ENCODE data around the gene OCA2. TPM values are rescaled to one million over a fixed set of nuclear protein-coding genes. Genes with fewer than 3 reads are reported as not detected.
A peak's percentile ranks its signal among the peaks of the same experiment; 100 is the strongest.

Gene OCA2
- total RNA-seq, 2 experiments from 2014 or later: not detected

- ChIA-PET POLR2A (no interaction called here), CTCF (ENCODE audit: unreplicated experiment) (no interaction called here)
- H3K79me2 ChIP-seq (ENCODE audit: insufficient read depth, low read depth, low read length): no peaks in the 10 kb centered on the region
- H3K4me3 ChIP-seq (ENCODE audit: low read depth, low read length, poor library complexity, severe bottlenecking): no peak overlapping the region
- H4K20me1 ChIP-seq (ENCODE audit: insufficient read depth, low read length): no peaks in the 10 kb centered on the region
- no peaks in the 10 kb centered on the region for H3K9me2 ChIP-seq (ENCODE audit: insufficient read depth, low read length)
- no peak overlapping the region for H3K4me2 ChIP-seq (ENCODE audit: low read length)
- no peak for TF ChIP-seq EZH2phosphoT487 (IDR thresholded peaks at IDR 0.05; ENCODE audit: borderline replicate concordance, low read depth, low read length)
- TF ChIP-seq, protein P1, sequence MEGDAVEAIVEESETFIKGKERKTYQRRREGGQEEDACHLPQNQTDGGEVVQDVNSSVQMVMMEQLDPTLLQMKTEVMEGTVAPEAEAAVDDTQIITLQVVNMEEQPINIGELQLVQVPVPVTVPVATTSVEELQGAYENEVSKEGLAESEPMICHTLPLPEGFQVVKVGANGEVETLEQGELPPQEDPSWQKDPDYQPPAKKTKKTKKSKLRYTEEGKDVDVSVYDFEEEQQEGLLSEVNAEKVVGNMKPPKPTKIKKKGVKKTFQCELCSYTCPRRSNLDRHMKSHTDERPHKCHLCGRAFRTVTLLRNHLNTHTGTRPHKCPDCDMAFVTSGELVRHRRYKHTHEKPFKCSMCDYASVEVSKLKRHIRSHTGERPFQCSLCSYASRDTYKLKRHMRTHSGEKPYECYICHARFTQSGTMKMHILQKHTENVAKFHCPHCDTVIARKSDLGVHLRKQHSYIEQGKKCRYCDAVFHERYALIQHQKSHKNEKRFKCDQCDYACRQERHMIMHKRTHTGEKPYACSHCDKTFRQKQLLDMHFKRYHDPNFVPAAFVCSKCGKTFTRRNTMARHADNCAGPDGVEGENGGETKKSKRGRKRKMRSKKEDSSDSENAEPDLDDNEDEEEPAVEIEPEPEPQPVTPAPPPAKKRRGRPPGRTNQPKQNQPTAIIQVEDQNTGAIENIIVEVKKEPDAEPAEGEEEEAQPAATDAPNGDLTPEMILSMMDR (conservative IDR thresholded peaks at IDR 0.05; ENCODE audit: low read length): no peak
- intact Hi-C loops (cut with micrococcal nuclease; ENCODE audit: unreplicated experiment): no loop called here
- peaks cover 25% of the 10 kb centered on the region for H3K4me1 ChIP-seq (ENCODE audit: insufficient read depth, low read length, poor library complexity, severe bottlenecking)
- no peaks in the 10 kb centered on the region for H3K9me3 ChIP-seq (ENCODE audit: low read length)
- BruUV-seq (replicated peaks): TSS peak; percentile 47
- no peak overlapping the region for H3K27ac ChIP-seq (ENCODE audit: low read depth, low read length, poor library complexity, severe bottlenecking)
- no peak for DNase-seq (ENCODE audit: low spot score)
- H3K36me3 ChIP-seq (ENCODE audit: insufficient read depth, low read length): peaks cover 75% of the 10 kb centered on the region
- H2AFZ ChIP-seq (ENCODE audit: low read length): no peak overlapping the region
Observed at GRCh38 chr15:28133281-28133680, 34.2 kb upstream of the OCA2 start.

- H3K4me2 ChIP-seq (ENCODE audit: low read length): no peak overlapping the region
- TF ChIP-seq, protein P1 (conservative IDR thresholded peaks at IDR 0.05; ENCODE audit: low read length): no peak
- no peak for TF ChIP-seq EZH2phosphoT487 (IDR thresholded peaks at IDR 0.05; ENCODE audit: borderline replicate concordance, low read depth, low read length)
- no peaks in the 10 kb centered on the region for H3K79me2 ChIP-seq (ENCODE audit: insufficient read depth, low read depth, low read length)
- no peaks in the 10 kb centered on the region for H3K9me3 ChIP-seq (ENCODE audit: low read length)
- intact Hi-C loops (cut with micrococcal nuclease; ENCODE audit: unreplicated experiment): no loop called here
- no peak overlapping the region for H3K4me3 ChIP-seq (ENCODE audit: low read depth, low read length, poor library complexity, severe bottlenecking)
- H3K9me2 ChIP-seq (ENCODE audit: insufficient read depth, low read length): no peaks in the 10 kb centered on the region
- H4K20me1 ChIP-seq (ENCODE audit: insufficient read depth, low read length): no peaks in the 10 kb centered on the region
- H2AFZ ChIP-seq (ENCODE audit: low read length): no peak overlapping the region
- H3K4me1 ChIP-seq (ENCODE audit: insufficient read depth, low read length, poor library complexity, severe bottlenecking): peaks cover 29% of the 10 kb centered on the region
- H3K27ac ChIP-seq (ENCODE audit: low read depth, low read length, poor library complexity, severe bottlenecking): no peak overlapping the region
- peaks cover 72% of the 10 kb centered on the region for H3K36me3 ChIP-seq (ENCODE audit: insufficient read depth, low read length)
- no peak for DNase-seq (ENCODE audit: low spot score)
- ChIA-PET POLR2A (no interaction called here), CTCF (ENCODE audit: unreplicated experiment) (no interaction called here)
- no TSS peak for BruUV-seq (replicated peaks)
Observed at GRCh38 chr15:28132524-28133275, 33.6 kb upstream of the OCA2 start.

DNA sequence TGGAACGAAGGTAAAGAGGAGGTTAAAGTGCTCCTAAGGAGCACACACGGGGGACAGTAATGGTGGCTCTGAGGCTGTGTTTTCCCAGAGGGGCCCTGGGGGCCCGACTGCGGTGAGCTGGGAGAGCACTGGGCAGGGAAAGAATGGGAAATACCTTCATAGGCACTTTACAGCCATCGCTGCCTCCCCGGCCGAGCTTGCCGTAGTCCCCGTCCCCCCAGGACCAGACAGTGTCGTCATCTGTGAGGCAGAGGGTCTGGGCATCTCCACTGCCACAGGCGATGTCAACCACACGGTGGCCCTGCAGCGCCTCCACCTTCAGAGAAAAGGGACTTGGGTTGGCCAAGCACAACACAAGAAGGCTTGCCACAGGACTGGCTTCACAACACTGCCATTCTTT, 32.8 kb upstream of the OCA2 start:
- POLR2A ChIA-PET: no interaction called here
- no peak overlapping the region for H3K4me2 ChIP-seq (ENCODE audit: low read length)
- H3K9me3 ChIP-seq (ENCODE audit: low read length): no peaks in the 10 kb centered on the region
- H4K20me1 ChIP-seq (ENCODE audit: insufficient read depth, low read length): no peaks in the 10 kb centered on the region
- H2AFZ ChIP-seq (ENCODE audit: low read length): no peak overlapping the region
- peaks cover 70% of the 10 kb centered on the region for H3K36me3 ChIP-seq (ENCODE audit: insufficient read depth, low read length)
- BruUV-seq (replicated peaks): no TSS peak
- H3K79me2 ChIP-seq (ENCODE audit: insufficient read depth, low read depth, low read length): no peaks in the 10 kb centered on the region
- H3K9me2 ChIP-seq (ENCODE audit: insufficient read depth, low read length): no peaks in the 10 kb centered on the region
- intact Hi-C loops (cut with micrococcal nuclease; ENCODE audit: unreplicated experiment): no loop called here
- peaks cover 22% of the 10 kb centered on the region for H3K4me1 ChIP-seq (ENCODE audit: insufficient read depth, low read length, poor library complexity, severe bottlenecking)
- H3K27ac ChIP-seq (ENCODE audit: low read depth, low read length, poor library complexity, severe bottlenecking): no peak overlapping the region
- no peak overlapping the region for H3K4me3 ChIP-seq (ENCODE audit: low read depth, low read length, poor library complexity, severe bottlenecking)
- TF ChIP-seq EZH2phosphoT487 (IDR thresholded peaks at IDR 0.05; ENCODE audit: borderline replicate concordance, low read depth, low read length): no peak
- TF ChIP-seq, protein P1 (conservative IDR thresholded peaks at IDR 0.05; ENCODE audit: low read length): no peak
- CTCF ChIA-PET (ENCODE audit: unreplicated experiment): no interaction called here
- DNase-seq (ENCODE audit: low spot score): no peak
